GM12878 (cell line): ENCODE data around the gene RPLP2. TPM values are rescaled to one million over a fixed set of nuclear protein-coding genes. Genes with fewer than 3 reads are reported as not detected.
A peak's percentile ranks its signal among the peaks of the same experiment; 100 is the strongest.

Source experiments
- ATAC-seq: fragments of 200-7000 bp; cut with Tn5 transposase; 3 replicates; pipeline ENCODE4 v1.9.1; 2020; ENCODE audit warnings: mild to moderate bottlenecking, moderate library complexity
- BruUV-seq: library from RNA; stranded (reverse); fragments of 400-500 nt; replicated peaks from 2 replicates; lab custom pipeline; 2021; lab: Mats Ljungman, UMichigan
- CTCF ChIA-PET: fragments of 300-600 bp; sonication (Branson Sonifier 250); formaldehyde crosslinking; extraction: SDS; loops from one replicate; lab custom pipeline; 2021; ENCODE audit warnings: inconsistent platforms; lab: Yijun Ruan, JAX
- POLR2A ChIA-PET: fragments of 350-600 bp; formaldehyde crosslinking; extraction: SDS; loops from one replicate; lab custom pipeline; 2021; ENCODE audit warnings: inconsistent platforms; lab: Charles Lee
- RAD21 ChIA-PET: fragments of 300-600 bp; sonication (Branson Sonifier 250); formaldehyde crosslinking; loops from one replicate; lab custom pipeline; 2023; ENCODE audit warnings: antibody characterized with exemption; ENCODE audit not compliant: unreplicated experiment; lab: Charles Lee
- SMC1A ChIA-PET: fragments of 300-600 bp; sonication (Branson Sonifier 250); formaldehyde crosslinking; loops from one replicate; lab custom pipeline; 2023; ENCODE audit not compliant: unreplicated experiment, uncharacterized antibody; lab: Charles Lee
- DNase-seq: peaks from one replicate; pipeline ENCODE4 v3.0.0-alpha.2; 2011; ENCODE audit warnings: low read depth, low spot score
- FAIRE-seq: peaks from 3 replicates; lab custom pipeline; 2011; peaks lifted over from hg19 to GRCh38; lab: Jason Lieb, UNC
- H2AFZ ChIP-seq: 2 replicates; pipeline ENCODE4 v1.6.0; 2011; ENCODE audit warnings: low read depth, low read length, control low read depth; ENCODE audit not compliant: control insufficient read depth
- H3K27ac ChIP-seq: 2 replicates; pipeline ENCODE4 v1.5.1; 2011; ENCODE audit warnings: control low read depth; ENCODE audit not compliant: control insufficient read depth, insufficient read depth
- H3K27me3 ChIP-seq, 2 experiments: replicated peaks in 1 of 2; 2 replicates each; pipeline versions ENCODE4 v1.6.0 to v1.6.1; 2011; ENCODE audit warnings: low read length in 1 of 2; ENCODE audit not compliant: control insufficient read depth in 2 of 2, insufficient read depth in 2 of 2
- H3K36me3 ChIP-seq, 2 experiments: 2 replicates each; pipeline ENCODE4 v1.5.1; 2011; ENCODE audit warnings: low read length in 1 of 2; ENCODE audit not compliant: control insufficient read depth in 2 of 2, insufficient read depth in 2 of 2
- H3K4me1 ChIP-seq: 2 replicates; pipeline ENCODE4 v1.6.1; 2011; ENCODE audit warnings: mild to moderate bottlenecking, low read length, moderate library complexity, mixed read lengths; ENCODE audit not compliant: control insufficient read depth, insufficient read depth
- H3K4me2 ChIP-seq: 2 replicates; pipeline ENCODE4 v1.6.0; 2011; ENCODE audit warnings: control low read depth; ENCODE audit not compliant: control insufficient read depth, insufficient read depth
- H3K4me3 ChIP-seq: fragments of 200-600 bp; sonication (generic); 2 replicates; pipeline ENCODE4 v1.5.1; 2016
- H3K79me2 ChIP-seq: 2 replicates; pipeline ENCODE4 v1.6.0; 2011; ENCODE audit warnings: low read length; ENCODE audit not compliant: control insufficient read depth, insufficient read depth
- H3K9ac ChIP-seq: 2 replicates; pipeline ENCODE4 v1.8.0; 2011; ENCODE audit warnings: low read length, control low read depth, mixed read lengths; ENCODE audit not compliant: control insufficient read depth, insufficient read depth
- H3K9me3 ChIP-seq: replicated peaks from 3 replicates; pipeline ENCODE4 v1.5.1; 2011; ENCODE audit warnings: mild to moderate bottlenecking, low read length; ENCODE audit not compliant: control insufficient read depth, insufficient read depth
- H4K20me1 ChIP-seq: 2 replicates; pipeline ENCODE4 v1.6.0; 2011; ENCODE audit not compliant: control insufficient read depth, insufficient read depth
- HCFC1 ChIP-seq: fragments of 150-350 bp; IDR thresholded peaks from 2 replicates; pipeline ENCODE4 v1.6.1; 2014; ENCODE audit warnings: low read length
- MYB ChIP-seq: fragments of 150-350 bp; IDR thresholded peaks from 2 replicates; pipeline ENCODE4 v1.6.1; 2014; ENCODE audit warnings: mild to moderate bottlenecking, low read depth, low read length, borderline replicate concordance
- MYC ChIP-seq: IDR thresholded peaks from 2 replicates; pipeline ENCODE4 v1.6.1; 2011; ENCODE audit warnings: mild to moderate bottlenecking, low read length, moderate library complexity, inconsistent platforms; ENCODE audit not compliant: insufficient read depth, insufficient replicate concordance, insufficient read length, severe bottlenecking
- NFYA ChIP-seq: IDR thresholded peaks from 2 replicates; pipeline ENCODE4 v1.6.1; 2011; ENCODE audit warnings: low read depth, mild to moderate bottlenecking, low read length, improper control_type of control experiment, borderline replicate concordance
- NR2F1 ChIP-seq: fragments of 450-650 bp; conservative IDR thresholded peaks from 2 replicates; pipeline ENCODE4 v1.6.1; 2017; ENCODE audit warnings: mild to moderate bottlenecking
- RELB ChIP-seq: fragments of 450-650 bp; IDR thresholded peaks from 2 replicates; pipeline ENCODE4 v1.6.1; 2017; ENCODE audit warnings: low read depth, mild to moderate bottlenecking, moderate library complexity
- WGBS: methylation state at CpG from one replicate; pipeline ENCODE4 v1.1.6; 2016; ENCODE audit warnings: low lambda C conversion rate; ENCODE audit not compliant: insufficient replicate concordance, insufficient coverage; ENCODE audit errors: missing lambda C conversion rate; 5-methylcytosine and 5-hydroxymethylcytosine counted together
- in situ Hi-C: fragments of 300-500 bp; cut with MboI; formaldehyde crosslinking; loops from 9 replicates; pipeline ENCODE4 v1.14.3; 2018; ENCODE audit warnings: mixed read lengths
- intact Hi-C: fragments of 100-400 bp; cut with micrococcal nuclease; formaldehyde crosslinking; loops from one replicate; pipeline ENCODE4 v1.14.2; 2022; ENCODE audit not compliant: unreplicated experiment
- polyA plus RNA-seq, 11 experiments: library from polyadenylated mRNA; depleted of rRNA in 4 of 11; unstranded in 6 of 11; stranded (reverse) in 5 of 11; fragments of >200 nt; fragmentation: Nextera tagmentation in 4 of 11; fragmentation: Illumina TruSeq in 1 of 11; extraction: Ambion mirVana in 4 of 11; extraction: Trizol in 1 of 11; gene quantifications; 1 replicate in 1 of 11; 2 replicates in 10 of 11; pipeline versions ENCODE4 v1.2.1 to v1.2.3, GENCODE V29; 2011 to 2016; ENCODE audit warnings: inconsistent platforms in 2 of 11, missing spikeins in 2 of 11, low read depth in 1 of 11
- total RNA-seq, 4 experiments: library from RNA; depleted of rRNA in 3 of 4; stranded (reverse); fragments of >200 nt in 3 of 4; fragmentation: Illumina TruSeq in 1 of 4; extraction: Trizol in 1 of 4; gene quantifications; 2 replicates each; pipeline versions ENCODE4 v1.2.1 to v1.2.3, GENCODE V29; 2013 to 2021

RPLP2 gene
- total and polyA plus RNA-seq, 10 of the 15 experiments (the other 5 are each of a cell fraction or from before 2014, with no cell fraction given), result 488 to 3,558 (median 1,481) TPM

GRCh38 chr11:803770-804598 is 5.8 kb upstream of the RPLP2 start:
- ChIA-PET CTCF (no interaction called here), RAD21 (interaction anchor here (0.5 kb wide), 1 partner anchor 220 kb away, joined by 3 read pairs; no protein-coding TSS in a partner anchor), SMC1A (no interaction called here), POLR2A (interaction anchor here (2.7 kb wide), 1 partner anchor 16 kb away, joined by 9 read pairs; the partner anchor contains the start of gene PNPLA2)
- Histone ChIP-seq H4K20me1 (no peaks in the 10 kb centered on the region), H3K4me2 (peak overlapping the region; percentile 95), H3K27ac (peak overlapping the region; percentile 72), H3K27me3 (no peaks in the 10 kb centered on the region), H3K9ac (peak overlapping the region; percentile 90), H3K79me2 (peaks cover 19% of the 10 kb centered on the region), H3K4me3 (peak overlapping the region; percentile 90), H3K9me3 (no peaks in the 10 kb centered on the region), H3K4me1 (peaks cover 12% of the 10 kb centered on the region), H2AFZ (no peak overlapping the region; the same call in 1 of the 2 replicates), H3K36me3 (peaks cover 0 to 10% of the 10 kb centered on the region in 2 experiments; a peak in 2 of 4 replicates)
- BruUV-seq, result no TSS peak
- FAIRE-seq (no peak), DNase-seq (no peak), ATAC-seq (no peak)
- in situ Hi-C loops (loop anchor here (25.0 kb wide), 1 partner anchor 1583 kb away; the partner anchor contains the start of gene CD81), intact Hi-C loops (no loop called here)
- 52% methylated on average over 24 of the region's 26 CpGs for WGBS
- TF ChIP-seq NR2F1 (no peak), HCFC1 (no peak), RELB (no peak), MYB (no peak), NFYA (no peak), MYC (no peak)
